Left lobe of liver (tissue), 2 donors: ENCODE data around the gene GNAZ. TPM values are rescaled to one million over a fixed set of nuclear protein-coding genes. Genes with fewer than 3 reads are reported as not detected.

Experiments
- ATAC-seq: fragments of 200-7000 bp; cut with Tn5 transposase; one replicate; pipeline ENCODE4 v1.9.1; 2020; ENCODE audit warnings: mild to moderate bottlenecking, moderate library complexity
- DNase-seq: peaks from one replicate; pipeline ENCODE4 v3.0.0-alpha.2; 2020; ENCODE audit warnings: low spot score
- total RNA-seq: library from RNA; stranded (reverse); gene quantifications from one replicate; pipeline ENCODE4 v1.2.1, GENCODE V29; 2021
- donor health status: DM: no; HTN: no; CAD: no; lungs with moderate emphysema.
- donor health status: DM: no; HTN: yes; CAD: no.

The GNAZ gene
- total RNA-seq, 1 donor from 2014 or later = 0.33 TPM

DNA sequence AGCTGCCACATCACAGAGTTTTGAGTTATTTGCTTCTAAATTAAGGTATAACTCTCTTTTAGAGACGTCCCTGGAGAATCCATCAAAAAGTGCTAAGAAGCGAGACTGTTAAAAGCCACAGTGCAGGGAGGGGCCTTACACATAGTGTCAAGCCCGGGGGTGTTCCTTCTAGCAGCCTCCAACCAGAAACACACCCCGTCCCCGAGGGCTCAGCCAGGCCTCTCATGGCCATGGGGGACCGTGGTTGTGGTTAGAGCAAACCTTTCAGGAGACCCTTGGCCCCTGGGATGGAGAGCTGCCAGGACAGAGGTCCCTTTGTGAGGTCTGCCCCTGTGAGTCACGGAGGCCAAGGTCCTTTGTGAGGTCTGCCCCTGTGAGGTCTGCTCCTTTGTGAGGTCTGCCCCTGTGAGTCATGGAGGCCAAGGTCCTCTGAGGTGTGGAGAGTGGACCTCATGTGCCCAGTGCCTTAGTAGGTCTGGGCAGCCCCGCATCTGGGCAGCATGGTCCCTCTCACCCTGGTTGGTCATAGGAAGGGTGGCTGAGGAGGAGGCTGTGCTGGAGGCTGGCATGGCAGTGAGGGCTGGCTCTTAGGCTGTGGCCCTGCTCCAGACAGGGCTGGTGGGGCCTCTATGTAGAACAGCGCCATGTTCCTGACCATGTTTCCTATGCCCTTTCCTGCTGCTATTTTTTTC lies 5.4 kb downstream of the GNAZ start:
- no peak for DNase-seq

DNA sequence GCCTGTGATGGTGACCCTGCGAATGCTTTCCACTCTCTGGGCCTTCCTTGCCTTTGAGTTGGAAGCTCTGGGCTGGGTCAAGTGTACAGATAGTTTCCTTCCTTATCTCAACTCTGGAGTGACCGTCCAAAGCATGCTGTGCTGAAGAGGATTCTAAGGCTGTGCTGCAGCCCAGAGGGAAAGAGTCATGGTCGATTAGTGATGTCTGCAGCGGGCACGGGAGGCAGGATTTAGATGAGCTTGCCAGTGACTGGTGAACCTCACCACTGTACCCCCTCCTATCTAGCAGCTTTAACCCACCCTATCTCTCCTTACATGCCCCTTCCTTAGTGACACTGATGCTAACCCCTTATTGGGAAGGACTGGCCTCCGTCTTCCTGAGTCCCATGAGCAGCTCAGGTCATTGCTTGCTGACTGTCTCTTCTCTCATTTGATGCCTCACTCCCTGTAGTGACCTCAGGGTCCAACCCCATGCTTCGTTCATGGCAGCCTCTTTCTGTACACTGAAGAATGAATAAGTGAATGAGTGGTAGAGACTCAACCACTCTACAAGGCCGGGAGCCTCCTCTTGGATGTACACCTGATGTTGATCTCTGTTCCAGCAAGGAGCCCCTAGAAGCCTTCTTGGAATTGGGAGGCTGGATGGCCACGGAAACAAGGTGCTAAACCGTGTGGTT lies 6.7 kb downstream of the GNAZ start:
- DNase-seq (no peak), ATAC-seq (no peak)

More for the DNA sequence above, 5.4 kb downstream of the GNAZ start:
- ATAC-seq = no peak

DNA sequence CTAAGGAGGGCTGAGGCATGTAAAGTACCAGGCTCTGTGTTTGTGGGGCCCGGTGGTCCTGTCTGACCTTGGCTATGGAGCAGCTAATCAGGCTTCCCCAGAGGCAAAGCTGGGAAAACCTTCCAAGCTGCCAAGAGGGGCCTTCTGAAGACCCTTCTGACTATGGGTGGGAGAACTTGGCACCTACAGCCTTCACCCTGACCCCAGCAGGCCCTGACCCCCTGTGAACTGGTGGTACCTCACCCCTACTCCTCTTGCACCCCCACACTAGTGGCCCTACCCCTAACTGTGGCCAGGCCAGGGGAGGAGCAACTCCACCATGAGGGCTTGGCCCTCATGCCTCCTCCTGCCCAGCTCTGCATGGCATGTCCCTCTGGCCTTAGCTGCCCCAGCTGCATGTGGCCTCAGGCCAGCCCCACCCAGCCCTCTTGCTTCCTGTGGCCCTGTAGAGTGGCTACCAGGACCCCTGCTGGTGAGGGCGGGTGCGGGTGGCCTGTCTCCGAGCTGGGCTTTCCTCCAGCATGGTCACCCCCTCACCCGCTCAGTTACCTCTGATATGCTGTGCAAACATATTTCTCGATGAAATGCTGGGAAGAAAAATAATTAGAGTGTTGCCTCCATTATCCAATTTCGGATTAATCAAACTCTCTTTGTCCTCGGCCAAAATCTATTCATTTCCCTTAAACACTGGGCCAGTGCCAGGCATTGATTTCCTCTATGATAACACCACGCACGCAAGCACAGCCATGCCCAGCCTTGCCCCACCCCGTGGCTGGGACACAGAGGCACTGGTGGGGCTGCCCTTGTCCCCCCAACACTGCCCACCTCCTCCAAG lies 7.5 kb downstream of the GNAZ start:
- DNase-seq = no peak
- peak; percentile 15 for ATAC-seq

DNA sequence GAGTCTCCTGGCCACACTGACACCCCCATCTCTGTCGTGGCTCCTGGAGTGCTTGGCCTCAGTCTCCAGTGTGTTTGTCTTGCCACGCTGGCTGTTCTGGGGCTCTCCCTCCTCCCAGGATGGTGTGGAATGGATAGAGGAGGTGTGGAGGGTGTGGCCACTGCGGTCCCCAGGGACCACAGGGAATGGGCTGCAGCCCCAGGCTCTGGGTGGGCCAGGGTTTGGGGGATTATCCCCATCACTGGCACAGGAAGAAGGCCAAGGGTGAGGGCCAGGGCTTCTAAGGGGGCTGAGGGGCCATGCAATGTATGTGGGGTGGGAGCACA lies 8.1 kb downstream of the GNAZ start:
- ATAC-seq (no peak), DNase-seq (no peak)

DNA sequence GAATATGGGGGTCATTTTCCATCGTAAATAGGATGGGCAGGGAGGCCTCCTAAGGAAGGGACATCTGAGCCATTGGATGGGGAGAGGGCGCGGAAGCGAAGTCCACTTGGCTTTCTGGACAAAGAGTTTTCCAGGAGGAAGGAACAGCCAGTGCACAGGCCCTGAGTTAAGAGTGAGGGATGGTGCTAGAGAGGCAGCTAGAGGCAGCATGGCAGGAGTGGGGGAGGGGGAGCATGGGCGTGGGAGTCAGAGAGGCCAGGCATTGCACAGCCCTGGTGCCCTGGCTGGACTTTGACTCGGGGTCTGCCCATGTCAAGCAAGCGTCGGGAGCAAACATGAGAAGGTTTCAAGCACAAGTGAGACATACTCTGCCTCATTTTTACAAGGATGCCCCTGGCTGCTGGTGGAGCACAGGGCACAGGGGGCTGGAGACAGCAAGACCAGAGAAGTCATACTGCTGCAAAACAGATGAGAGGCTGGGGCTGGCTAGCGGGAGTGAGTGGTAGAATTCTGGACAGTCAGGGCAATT lies 9.0 kb downstream of the GNAZ start:
- ATAC-seq = peak; percentile 36
- no peak for DNase-seq

DNA sequence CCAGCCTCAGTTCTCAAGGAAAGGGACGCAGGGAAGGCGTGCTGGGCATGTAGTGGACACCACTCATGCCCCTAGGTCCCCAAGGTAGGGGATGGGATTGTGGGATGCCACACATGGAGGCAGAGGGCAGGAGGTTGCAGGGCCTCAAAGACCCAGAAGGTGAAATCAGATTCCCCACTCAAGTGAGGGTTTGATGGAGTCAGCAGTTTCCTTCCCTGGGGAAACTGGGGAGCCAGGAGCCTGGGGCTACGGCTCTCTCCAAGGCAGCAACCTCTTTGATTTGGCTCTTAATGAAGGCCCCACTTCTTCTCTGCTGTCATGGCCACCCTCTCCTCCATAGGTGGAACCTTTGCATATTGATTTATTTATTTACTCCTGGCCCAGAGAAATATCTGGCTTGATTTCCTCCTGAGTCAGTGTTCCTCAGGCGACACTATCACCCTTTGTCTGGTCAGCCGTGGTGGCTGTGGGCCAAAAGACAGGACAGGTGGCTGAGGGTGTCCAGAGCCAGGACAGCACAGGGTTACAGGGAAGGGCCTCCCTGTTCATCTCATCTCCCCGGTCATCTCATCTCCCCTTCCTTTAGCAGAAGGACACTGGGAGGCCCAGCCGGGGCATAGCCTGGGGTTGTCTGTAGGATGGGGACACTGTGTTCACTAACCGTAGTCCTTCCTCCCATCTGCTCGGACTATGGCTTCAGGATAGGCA lies 9.6 kb downstream of the GNAZ start:
- ATAC-seq = peak; percentile 27
- no peak for DNase-seq

DNA sequence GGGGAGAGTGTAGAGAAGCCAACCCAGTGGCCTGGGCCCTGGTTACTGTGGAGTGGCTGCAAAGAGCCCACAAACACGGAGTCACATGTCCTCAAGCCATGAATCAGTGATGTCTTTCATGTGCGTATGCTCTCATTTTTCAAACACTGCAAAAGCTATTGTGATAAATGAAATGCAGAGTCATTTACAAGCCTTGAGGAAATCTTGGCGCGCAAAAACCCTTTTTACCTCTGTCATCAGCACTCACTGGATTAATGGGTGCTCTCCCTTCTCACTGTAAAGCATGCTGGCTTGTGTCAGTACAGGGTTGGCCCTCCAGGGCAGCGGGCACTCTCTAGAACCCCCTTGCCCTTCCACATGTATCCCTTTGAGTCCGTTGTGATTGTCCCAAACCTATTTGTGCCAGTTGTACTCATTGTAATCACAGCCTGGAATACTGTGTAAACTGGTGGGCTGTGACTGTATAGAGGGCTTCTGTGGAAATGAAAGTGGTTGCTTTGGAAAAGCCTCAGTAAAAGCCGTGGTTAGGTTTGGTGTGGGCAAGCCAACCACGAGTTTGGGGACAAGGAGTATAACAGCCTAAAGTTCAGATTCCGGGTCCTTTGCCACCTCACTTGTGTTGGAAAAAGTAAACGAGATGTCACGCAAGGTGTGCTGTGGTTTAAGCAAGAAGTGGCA lies 10.4 kb downstream of the GNAZ start:
- ATAC-seq = no peak
- no peak for DNase-seq

DNA sequence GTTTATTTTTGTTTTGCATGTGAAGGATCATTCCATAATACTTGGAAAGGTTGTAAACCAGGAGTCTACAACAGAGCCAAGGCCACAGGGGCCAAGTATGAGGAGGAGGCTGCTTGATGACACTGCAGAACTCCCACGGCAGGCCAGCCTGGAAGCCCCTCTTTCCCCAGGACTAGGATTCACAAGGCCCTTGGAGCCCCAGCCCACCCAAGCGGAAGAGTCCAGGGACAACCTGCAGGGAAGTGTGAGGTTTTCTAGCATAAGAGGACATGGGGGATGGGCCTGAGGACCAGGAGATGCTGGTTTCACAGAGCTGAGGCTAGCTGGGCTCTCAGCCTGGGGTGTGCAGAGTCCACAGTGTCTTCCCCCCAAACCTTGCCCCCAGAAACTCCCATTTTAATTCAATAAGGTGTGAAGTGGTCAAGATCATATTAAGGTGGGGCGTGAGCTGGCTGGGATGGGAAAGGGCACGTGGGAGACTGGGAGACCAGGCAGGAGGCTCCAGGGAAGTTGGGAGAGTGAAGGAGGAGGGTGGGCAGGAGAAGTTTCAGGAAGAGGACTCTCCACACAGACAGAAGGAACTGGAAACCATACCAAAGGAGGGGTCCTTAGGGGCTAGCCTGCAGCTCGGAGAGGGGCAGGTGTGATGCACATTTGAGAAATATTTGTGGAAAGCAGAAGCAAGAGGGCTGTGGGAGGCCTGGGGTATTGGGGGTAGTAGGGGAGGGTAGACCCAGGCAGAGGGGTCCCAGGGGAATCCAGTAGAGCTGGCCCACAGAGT lies 12.4 kb downstream of the GNAZ start:
- DNase-seq = no peak
- ATAC-seq = no peak

DNA sequence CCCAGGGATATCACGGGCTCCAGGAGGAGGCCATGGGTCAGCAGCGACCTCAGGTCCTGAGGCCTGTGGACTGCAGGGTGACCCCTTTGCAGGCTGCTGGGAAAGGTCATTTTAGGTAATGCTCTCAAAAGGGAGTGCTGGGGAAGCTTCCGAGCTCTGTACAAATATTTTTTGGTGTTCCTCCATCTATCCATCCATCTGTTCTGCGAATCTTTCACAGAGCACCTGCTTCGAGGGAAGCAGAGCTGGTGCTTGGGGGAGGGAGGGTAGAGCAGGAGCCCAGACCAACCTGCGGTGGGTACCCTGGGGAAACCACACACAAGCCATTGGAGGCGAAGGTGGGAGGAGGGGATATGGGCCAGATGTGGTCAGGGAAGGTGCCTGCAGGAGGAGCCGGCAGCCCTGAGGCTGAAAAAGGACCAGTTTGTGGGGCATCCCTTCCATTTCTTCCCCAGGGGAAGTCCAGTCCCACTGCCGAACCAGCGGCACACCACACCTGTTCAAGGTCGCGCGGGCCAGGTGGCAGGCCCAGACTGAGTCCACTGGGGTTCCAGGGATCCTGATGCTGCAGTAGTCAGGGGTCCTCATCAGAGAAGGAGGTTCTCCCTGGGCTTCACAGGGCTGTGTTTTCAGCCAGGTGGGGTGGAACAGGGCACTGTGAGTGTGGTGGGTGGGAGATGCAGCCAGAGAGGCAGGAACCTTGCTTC lies 13.1 kb downstream of the GNAZ start:
- DNase-seq = no peak
- ATAC-seq = no peak

DNA sequence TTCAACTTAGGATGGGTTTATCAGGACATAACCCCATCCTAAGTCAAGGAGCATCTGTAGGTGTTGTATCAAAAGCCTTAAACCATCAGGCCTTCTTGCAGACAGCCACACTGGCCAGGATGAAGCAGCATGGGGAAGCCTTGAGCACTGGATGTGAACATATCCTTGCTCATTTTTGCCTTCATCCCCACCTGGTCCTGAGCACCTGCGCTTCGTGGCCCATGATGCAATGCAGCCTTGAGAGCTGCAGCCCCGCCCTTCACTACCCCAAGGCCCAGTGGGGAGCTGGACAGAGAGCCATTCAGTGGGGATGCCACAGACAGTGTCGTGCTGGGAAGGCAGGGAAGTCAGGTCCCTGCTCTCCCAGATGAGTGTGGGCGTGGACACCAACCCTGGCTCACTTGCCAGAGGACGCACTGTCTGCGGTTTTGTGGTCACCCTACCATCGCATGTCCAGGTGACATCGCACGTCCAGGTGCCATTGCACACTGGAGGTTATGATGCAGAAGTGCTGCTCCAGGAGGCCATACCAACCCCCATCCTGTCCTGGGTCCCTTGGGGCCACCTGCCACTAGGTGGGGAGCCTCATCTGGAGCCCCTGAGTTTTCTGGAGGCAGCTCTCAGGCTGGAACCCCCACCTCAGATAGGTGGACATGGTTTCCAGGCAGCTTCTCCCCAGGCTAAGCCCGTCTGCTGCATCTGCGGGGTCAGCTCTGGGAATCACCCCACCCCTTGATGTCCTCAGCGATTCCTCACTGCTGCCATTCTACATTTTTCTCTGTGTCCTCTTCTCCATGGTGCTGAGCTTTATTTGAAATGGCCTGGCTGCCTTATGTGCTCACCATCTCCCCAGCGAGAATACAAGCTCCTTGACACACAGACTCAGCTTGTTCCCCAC lies 14.4 kb downstream of the GNAZ start:
- no peak for ATAC-seq

DNA sequence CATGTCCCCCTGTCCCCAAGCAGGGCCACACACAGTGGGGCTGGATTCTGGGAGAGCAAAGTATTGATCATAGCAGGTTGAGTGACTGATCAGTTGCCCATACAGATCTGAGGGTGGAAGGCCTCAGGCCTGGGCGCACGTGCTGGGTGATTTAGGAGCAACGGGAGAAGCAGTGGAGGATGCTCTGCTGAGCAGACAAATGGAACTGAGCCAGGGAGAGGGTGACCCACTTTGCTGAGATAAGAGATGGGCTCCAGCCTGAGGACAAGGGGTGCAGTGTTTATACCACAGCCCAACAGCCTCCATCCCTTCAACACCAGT lies 15.0 kb downstream of the GNAZ start:
- DNase-seq = no peak
- ATAC-seq = no peak

More for the DNA sequence above, 14.4 kb downstream of the GNAZ start:
- no peak for DNase-seq

DNA sequence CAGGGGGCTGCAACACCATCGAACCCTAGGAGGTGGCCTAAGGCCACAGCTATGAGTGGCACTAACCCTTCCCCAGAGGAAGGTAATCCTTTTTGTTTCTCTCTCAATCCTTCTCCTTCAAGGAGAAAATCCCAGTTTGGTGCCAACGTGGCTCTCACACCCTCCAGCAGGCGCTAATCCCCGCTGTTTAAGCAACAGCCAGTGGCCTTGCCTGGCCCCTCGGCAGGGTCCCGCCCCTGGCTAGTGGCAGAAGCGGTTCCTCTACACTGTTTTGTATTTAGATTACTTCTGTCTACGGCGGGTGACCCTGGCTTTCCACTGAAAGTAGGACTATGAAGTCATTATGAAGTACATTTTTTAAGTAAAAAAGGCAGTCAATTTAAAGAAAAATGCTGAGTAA lies 15.5 kb downstream of the GNAZ start:
- no peak for ATAC-seq
- no peak for DNase-seq

DNA sequence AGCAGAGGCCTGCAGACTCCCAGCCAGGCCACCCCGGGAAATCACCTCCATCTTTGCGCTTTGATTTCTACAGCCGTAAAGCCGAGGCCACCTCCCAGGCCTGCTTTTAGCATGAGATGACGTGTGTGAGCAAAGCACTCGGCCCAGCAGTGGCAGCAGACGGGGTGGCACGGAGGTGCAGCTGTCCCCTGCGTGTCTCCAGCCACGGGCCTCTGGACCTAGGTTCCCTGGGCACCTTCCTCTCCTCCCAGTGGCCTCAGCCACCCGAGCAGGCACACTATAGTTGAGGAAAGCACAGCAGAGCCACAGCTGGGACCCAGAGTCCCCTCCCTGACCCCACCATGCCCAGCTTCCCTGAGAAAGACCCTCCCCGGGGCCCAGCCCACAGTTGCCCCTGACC lies 15.9 kb downstream of the GNAZ start:
- DNase-seq = no peak
- no peak for ATAC-seq

DNA sequence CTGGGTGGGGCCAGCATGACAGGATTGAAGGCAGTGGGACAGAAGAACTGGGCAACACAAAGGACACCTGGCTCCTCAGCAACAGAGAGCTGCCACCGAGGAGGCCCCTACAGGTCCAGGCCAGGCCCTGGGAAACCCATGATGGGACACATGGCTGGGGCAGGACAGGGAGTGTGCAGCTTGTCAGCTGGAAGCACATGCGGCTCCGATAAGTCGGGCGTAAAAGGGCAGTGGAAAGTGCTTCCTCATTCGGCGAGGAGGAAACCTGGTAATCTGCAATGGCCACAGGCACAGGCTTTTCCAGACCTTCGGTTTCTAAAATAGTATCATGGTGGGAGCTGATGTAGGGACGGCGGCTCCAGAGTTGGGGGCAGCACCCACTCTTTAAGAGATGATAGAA lies 16.5 kb downstream of the GNAZ start:
- ATAC-seq = peak; percentile 22
- DNase-seq = no peak

DNA sequence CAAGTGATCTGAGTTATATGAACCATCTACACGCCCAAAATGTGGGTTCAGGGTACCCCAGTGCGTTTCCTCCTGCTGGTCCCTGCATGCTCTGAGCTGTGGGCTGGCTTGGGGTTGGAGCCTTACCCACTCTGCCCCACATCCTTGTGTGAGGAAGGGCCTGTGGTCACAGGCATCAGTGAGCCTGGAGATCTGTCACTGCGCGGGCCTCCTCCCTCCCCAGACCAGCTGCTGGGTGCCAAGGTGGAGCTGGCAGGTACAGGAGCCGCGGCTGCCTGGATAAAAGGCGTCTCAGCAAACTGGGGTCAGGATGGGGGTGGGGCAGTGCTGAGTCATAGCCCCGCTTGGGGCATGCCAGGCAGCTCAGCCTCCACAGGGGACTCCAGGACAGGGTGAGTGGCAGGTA lies 17.9 kb downstream of the GNAZ start:
- ATAC-seq = no peak
- no peak for DNase-seq

DNA sequence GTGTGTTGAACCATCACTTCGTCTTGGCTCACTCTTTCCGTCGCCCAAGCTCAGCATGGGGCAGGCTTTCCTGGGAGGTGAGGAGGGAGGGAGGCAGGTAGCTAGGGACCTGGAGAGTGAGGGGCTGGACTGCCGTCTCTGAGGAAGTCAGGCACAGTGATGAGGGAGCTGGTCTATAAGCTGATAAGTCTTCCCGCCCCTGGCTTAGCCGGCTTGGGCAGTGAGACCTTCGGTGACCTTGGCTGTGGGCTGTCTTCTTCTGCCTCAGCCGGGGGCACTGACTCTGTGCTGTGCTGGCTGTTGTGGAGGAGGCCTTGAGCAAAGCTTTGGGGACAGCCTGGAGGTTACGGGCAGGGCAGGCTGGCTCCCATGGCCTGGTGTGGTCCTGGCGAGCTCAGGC lies 18.7 kb downstream of the GNAZ start:
- ATAC-seq (no peak), DNase-seq (no peak)

DNA sequence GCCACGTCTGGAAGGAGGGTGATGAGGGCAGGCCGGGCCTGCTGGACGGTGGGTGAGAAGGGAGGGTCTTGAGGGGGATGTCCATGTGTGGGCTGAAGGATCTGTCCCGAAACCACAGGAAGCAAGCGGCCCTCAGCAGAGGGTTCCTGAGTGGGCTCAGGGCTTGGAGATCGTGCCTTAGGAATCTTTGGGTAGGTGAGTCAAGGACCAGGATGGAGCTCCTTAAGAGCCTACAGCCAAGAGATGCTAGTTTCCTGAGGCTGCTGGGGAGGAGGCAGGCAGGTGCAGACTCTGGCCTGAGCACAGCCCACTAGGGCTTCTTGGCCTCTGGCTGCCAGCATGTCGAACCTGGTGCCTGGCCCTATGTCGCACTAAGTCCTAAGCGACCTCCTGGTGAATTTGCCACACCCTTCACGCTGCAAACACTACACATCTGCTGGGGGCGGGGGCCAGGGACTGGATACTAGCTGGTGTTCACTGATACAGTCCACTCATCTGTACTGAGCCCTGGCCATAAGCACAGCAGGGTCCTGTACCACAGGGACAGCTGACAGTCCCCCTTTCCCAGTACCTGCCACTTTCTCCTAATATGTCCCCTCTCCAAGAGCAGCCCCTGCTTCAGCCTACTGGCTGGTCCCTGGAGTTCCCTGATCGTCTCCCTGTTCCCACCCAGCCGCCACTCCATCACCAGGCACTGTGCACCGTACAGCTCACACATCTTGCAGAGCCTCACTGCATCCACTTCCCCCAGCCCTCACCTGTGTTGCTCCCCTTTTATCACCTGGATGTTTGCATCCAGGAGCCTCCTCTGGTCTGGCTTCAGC lies 19.5 kb downstream of the GNAZ start:
- ATAC-seq = no peak
- no peak for DNase-seq
